Activated effector memory CD4-positive, alpha-beta T cell treated with anti-CD3 and anti-CD28 coated beads, Interleukin-2, amount 50 U/mL, for 16 hours (primary cell): Measurements from ENCODE around the gene SPRN.
A peak's percentile ranks its signal among the peaks of the same experiment; 100 is the strongest.
"Not testable (repeated sequence)": the region's sequence is repeated elsewhere in the genome, so short reads cannot be mapped to it uniquely, and the experiment has no call there.

Source experiments
- DNase-seq: peaks from one replicate; pipeline ENCODE4 v3.0.0-alpha.2; 2020

Gene SPRN

GRCh38 chr10:133439517-133440461 is 15.4 kb upstream of the SPRN start:
- peak; percentile 57 for DNase-seq

DNA sequence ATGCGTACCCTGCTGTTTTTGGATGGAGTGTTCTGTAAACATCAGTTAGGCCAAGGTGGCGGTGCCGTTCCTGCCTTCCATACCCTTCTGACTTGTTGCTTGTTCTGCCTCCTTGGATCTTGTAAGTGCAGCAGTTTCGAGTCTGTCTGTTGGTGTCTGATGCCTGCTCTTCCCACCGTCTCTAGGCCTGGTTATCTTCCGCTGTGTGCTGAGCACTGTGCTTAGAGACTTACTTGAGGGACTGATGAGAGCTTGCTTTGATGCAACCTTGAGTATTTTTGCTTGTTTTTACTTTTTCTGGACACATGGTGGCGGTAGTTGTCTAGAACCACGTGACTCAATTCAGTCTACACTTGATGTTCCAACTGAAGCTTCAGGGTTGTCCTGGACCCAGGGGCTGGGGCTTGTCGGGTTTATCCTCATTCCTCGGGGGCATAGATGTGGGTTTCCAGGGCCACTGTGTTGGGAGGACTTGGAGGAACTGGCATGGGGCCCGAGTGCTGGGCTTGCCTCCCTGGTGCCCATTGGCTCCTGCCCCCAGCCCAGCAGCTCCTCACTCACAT is 14.4 kb upstream of the SPRN start:
- peak; percentile 61 for DNase-seq

- DNase-seq: not testable (repeated sequence)
Observed at GRCh38 chr10:133432789-133433188, 8.4 kb upstream of the SPRN start.

- not testable (repeated sequence) for DNase-seq
Observed at GRCh38 chr10:133431888-133432613, 7.6 kb upstream of the SPRN start.

- DNase-seq: not testable (repeated sequence)
Observed at GRCh38 chr10:133429571-133429970, 5.1 kb upstream of the SPRN start.

- peak; percentile 55 for DNase-seq
Observed at GRCh38 chr10:133424102-133424501, 323 bp downstream of the SPRN start.

GRCh38 chr10:133422807-133423771 is 1.3 kb downstream of the SPRN start:
- peak; percentile 58 for DNase-seq

GRCh38 chr10:133422223-133422806 is 2.1 kb downstream of the SPRN start:
- DNase-seq: no peak

GRCh38 chr10:133421336-133422222 is 2.8 kb downstream of the SPRN start:
- peak; percentile 58 for DNase-seq

DNA sequence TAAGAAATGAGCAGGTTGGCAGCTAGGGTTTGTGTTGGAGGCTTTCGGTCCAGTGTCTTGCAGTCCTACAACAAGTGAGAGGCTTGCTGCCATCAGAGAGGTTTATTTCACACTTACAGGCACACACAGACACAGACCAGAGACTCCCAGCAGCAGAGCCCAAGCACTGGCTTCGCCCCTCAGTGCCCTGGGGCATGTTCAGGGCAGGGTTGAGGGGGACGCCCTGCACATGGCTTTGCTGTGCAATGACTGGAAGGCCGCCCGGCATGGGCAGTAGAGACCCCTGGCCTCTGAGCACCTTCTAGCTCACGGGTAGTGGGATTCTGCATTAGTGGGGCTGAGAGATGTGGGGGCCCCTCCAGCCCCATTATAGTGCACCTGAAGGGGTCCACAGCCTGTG is 3.8 kb downstream of the SPRN start:
- no peak for DNase-seq

GRCh38 chr10:133420028-133420427 is 4.4 kb downstream of the SPRN start:
- DNase-seq: peak; percentile 59

DNA sequence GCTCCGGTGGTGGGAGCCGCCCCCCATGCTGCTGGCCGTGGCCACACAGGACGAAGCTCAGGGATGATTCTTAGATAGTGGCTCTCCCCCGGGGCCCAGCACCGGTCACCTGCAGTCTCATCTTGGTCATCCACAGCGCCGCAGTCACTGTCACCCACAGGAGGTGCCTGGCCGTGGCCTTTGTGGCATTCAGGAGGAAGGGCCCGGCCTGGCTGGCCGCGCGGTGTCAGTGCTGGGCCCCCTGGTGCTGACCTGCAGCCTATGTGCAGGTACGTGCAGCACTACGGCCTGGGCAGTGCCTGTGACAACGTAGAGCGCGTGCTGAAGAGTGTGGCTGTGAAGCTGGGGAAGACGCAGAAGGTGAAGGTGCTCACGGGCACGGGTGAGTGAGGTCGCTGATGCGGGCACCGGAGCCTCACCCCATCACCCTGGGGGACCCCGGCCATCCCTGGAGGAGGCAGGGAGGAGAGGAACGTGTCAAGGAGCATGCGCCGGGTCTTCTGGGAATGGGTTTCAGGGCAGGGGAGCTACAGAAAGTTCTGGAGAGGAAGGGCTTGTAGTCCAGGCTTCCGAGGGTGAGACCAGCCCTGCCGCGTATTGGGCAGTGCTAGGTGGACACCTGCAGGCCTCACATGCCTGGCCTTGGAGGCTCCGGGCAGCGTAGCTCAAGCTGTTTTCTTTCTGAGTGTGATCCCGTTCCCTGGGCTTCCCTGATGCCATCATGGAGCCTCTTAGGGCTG is 5.0 kb downstream of the SPRN start:
- no peak for DNase-seq

DNA sequence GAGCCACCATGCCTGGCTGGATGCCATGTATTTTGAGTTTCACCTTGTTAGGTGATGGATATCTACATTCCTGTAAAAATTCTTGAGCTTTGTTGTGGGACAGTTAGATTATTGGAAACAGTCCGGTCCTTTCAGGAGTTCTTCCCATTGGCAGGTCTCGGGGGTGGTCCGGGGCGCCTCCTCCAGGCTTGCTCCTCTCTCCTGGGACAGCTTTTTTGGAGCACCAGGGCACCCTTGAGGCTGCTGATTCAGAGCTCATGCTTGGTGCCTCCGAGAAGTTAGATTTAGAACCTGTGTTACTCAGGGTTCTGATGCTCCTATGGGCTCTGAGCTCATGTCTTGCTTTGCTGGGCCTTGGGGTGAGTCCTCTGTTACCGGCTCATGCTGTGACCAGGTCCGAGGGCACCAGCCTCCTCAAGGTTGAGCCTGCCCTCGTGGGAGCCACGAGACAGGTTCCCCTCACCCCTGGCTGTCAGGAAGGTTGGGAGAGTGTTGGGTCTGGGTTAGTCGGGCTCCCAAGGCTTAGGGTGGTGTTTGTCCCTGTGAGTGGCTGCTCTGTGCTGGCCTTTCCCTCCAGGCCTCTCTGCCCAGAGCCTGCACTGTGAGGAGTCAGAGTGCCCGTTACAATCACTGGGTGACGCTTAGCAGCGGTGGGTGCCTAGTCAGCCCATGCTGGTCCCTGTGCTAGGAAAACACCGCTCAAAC is 6.0 kb downstream of the SPRN start:
- DNase-seq: no peak

- DNase-seq: no peak
Observed at GRCh38 chr10:133415752-133416151, 8.7 kb downstream of the SPRN start.

DNA sequence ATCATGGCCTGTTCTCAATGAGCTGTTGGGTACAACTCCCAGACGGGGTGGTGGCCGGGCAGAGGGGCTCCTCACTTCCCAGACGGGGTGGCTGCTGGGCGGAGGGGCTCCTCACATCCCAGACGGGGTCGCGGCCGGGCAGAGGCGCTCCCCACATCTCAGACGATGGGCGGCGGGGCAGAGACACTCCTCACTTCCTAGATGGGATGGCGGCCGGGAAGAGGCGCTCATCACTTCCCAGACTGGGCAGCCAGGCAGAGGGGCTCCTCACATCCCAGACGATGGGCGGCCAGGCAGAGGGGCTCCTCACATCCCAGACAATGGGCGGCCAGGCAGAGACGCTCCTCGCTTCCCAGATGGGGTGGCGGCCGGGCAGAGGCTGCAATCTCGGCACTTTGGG is 10.0 kb downstream of the SPRN start:
- DNase-seq: peak; percentile 49

DNA sequence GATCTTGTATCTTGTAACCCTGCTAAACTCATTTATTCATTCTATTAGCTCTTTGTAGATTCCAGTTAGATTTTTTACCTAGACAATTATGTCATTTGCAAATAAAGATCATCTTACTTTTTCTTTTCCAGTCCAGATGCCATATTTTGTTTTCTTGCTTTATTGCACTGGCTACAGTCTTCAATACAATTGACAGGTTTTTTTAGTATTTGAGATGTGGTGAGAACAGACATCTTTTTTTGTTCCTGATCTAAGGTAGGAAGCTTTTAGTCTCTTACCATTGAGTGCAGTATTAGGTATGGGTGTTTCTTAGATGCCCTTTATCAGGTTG is 12.1 kb downstream of the SPRN start:
- no peak for DNase-seq

GRCh38 chr10:133411523-133412380 is 12.7 kb downstream of the SPRN start:
- DNase-seq: no peak

- peak; percentile 22 for DNase-seq
Observed at GRCh38 chr10:133405844-133406527, 18.4 kb downstream of the SPRN start.
